H1 (cell line): ENCODE data around the gene DPM3. TPM values are rescaled to one million over a fixed set of nuclear protein-coding genes. Genes with fewer than 3 reads are reported as not detected.

Experiments
- E2F6 ChIP-seq: IDR thresholded peaks from 2 replicates; pipeline ENCODE4 v1.6.1; 2012; ENCODE audit warnings: inconsistent platforms
- EGR1 ChIP-seq: IDR thresholded peaks from 2 replicates; pipeline ENCODE4 v1.6.1; 2011; ENCODE audit warnings: low read depth, low read length, borderline replicate concordance
- FOSL1 ChIP-seq: IDR thresholded peaks from 2 replicates; pipeline ENCODE4 v1.6.1; 2011; ENCODE audit warnings: mild to moderate bottlenecking, low read depth, low read length, moderate library complexity; ENCODE audit not compliant: insufficient read depth
- NRF1 ChIP-seq: IDR thresholded peaks from 2 replicates; pipeline ENCODE4 v1.6.1; 2011; ENCODE audit warnings: mild to moderate bottlenecking, low read depth, low read length, improper control_type of control experiment
- polyA plus RNA-seq, 7 experiments: library from polyadenylated mRNA; depleted of rRNA in 3 of 7; stranded (reverse) in 5 of 7; unstranded in 2 of 7; fragments of >200 nt in 5 of 7; fragments of 200-250 nt in 2 of 7; gene quantifications; 1 replicate in 5 of 7; 2 replicates in 1 of 7; 4 replicates in 1 of 7; pipeline versions ENCODE4 v1.2.1 to v1.2.3, GENCODE V29; 2011 to 2013; ENCODE audit warnings: missing spikeins in 2 of 7, mixed read lengths in 2 of 7
- total RNA-seq: library from RNA; stranded (reverse); fragmentation: NEBNext Ultra II Directional; extraction: Animal tissue kit (Norgen Biotek cat#: 25700); gene quantifications from 2 replicates; pipeline ENCODE4 v1.2.1, GENCODE V29; 2021

Gene DPM3
- total and polyA plus RNA-seq, 2 of the 8 experiments (the other 6 are each of a cell fraction or from before 2014, with no cell fraction given): 44.8 to 227 TPM

GRCh38 chr1:155131285-155131684 lies 9.0 kb downstream of the DPM3 start (continued):
- TF ChIP-seq E2F6 (no peak), FOSL1 (no peak), NRF1 (no peak), EGR1 (no peak)
